Skeletal muscle cell (primary cell): ENCODE results near the gene CTSZ.
"Not testable (repeated sequence)": the region's sequence is repeated elsewhere in the genome, so short reads cannot be mapped to it uniquely, and the experiment has no call there.

Experiments
- DNase-seq: peaks from one replicate; pipeline ENCODE4 v3.0.0-alpha.2; 2010; ENCODE audit warnings: low read depth
- H3K4me3 ChIP-seq: 2 replicates; pipeline ENCODE4 v1.5.1; 2011; ENCODE audit warnings: low read depth, mild to moderate bottlenecking, control low read depth, low read length, moderate library complexity

The CTSZ gene

DNA sequence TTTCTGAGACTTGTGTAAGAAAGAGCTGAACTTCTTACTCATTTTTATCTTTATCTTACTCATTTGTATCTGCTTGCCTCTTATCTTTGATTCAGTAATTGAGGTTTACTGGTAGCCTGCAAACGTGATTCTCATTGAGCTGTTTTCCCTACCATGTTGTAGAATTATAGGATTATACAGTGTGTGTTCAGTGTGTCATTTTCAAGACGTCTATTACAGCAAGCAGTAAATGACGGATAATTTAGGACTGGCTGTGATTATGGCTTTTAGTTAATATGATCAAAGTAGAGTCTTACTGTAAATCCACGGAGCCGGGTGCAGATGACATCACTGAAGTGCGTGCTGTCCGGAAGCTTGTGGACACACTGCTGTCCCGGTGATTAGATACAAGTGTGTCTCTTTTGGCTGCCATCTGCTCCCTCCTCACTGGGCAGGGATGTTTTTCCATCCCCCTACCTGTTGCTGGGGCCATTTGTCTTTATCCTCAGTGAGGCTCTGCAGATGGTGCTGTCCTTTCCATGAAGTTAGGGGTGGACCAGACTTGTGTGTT lies 20.0 kb downstream of the CTSZ start:
- H3K4me3 ChIP-seq: no peak overlapping the region
- DNase-seq: no peak

GRCh38 chr20:58986286-58986967 lies 20.6 kb downstream of the CTSZ start:
- no peak overlapping the region for H3K4me3 ChIP-seq
- no peak for DNase-seq

DNA sequence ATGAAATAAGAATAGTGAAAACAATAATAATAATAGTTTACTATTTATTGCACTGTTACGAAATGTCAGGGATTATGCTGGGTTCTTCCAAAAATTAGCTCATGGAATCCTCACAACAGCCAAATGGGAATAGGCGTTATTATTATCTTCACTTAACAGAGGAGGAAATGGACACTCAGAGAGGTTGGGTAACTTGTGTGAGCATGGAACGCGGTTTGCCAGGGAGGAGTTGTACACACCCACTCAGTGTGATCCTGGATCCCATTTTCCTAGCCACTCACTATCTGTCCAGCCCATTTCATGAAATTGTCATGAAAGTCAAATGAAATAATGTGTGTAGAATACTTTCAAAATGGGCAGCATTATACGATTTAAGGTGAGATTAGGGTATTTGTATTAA lies 21.4 kb downstream of the CTSZ start:
- DNase-seq: no peak

GRCh38 chr20:58984691-58985090 lies 22.4 kb downstream of the CTSZ start:
- DNase-seq: no peak
- H3K4me3 ChIP-seq: no peak overlapping the region

More for the DNA sequence above, 21.4 kb downstream of the CTSZ start:
- no peak overlapping the region for H3K4me3 ChIP-seq

GRCh38 chr20:58983115-58983468 lies 24.0 kb downstream of the CTSZ start:
- not testable (repeated sequence) for DNase-seq, H3K4me3 ChIP-seq

DNA sequence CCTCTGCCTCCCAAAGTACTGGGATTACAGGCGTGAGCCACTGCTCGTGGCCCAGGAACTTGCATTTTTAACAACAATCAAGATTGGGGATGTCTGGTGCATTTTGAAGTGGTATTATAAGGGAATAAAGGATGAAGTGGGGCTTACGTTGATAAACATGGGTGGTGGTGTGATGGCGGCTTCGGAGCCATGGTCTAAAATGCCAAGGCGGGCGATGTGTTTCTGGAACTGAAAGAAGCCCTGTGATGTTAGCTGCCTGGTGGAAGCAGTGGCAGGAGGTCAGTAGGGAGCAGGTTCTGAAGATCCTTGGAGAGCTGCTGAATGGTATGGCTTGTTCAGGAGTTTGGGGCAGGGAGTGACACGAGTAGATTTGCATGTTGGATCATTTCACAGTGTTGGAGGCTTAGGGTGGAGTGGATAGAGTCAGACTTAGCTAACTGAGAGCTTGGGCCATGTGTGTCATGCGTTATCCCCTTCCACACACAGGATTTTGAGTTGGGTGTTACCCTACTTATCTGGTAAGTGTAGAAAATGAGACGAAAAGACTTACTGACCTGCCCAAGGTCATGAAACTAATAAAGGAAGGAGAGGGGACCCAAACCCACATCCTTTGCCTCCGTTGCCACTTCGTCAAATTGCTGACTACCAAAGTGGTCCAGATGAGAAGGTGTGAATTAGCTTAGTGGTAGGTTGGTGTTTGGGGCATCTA lies 24.5 kb downstream of the CTSZ start:
- peak overlapping the region; percentile 78 for H3K4me3 ChIP-seq
- no peak for DNase-seq

GRCh38 chr20:58981628-58982364 lies 25.3 kb downstream of the CTSZ start:
- peak overlapping the region; percentile 78 for H3K4me3 ChIP-seq
- DNase-seq: no peak

DNA sequence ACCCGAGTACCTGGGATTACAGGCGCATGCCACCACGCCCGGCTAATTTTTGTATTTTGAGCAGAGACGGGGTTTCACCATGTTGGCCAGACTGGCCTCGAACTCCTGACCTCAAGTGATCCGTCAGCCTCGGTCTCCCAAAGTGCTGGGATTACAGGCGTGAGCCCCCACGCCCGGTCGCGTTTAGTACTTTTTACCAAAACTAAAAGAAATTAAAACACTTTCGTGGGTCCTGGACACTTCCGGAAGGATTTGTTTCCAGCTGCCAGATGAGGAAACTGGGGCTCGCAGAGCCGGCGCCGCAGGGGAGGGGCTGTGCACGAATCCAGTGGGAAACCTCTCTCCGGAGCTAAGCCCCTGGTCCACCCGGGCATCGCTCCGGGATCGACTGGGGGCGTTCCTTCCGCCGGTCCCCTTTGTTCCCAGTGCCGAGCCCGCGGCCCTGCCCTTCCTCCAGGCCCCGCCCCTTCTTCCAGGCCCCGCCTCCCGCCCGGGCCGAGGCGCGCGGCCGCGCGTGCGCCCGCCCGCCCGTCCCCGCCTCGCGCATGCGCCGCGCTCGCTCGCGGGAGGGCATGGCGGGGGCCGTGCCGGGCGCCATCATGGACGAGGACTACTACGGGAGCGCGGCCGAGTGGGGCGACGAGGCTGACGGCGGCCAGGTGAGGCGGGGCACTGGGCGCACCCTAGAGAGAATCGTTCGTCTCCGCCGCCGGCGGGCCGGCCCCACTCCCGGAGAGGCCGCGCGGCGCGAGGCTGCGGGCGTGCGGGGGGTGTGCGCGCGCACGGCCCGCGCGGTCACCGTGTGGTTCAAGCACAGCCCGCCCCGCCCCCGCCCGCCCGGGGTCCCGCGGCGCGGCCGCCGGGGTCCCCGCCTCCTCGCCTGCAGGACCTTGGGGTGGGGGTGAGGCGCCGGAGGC lies 26.1 kb downstream of the CTSZ start, which contains the start of gene NELFCD:
NELFCD (plus strand) TSS at position 546 of the 917 bp plus-strand sequence; CDS start at position 600, 54 bp downstream.
- peak; percentile 21 for DNase-seq

GRCh38 chr20:58978351-58979190 lies 28.5 kb downstream of the CTSZ start:
- H3K4me3 ChIP-seq: no peak overlapping the region
- no peak for DNase-seq

More for the DNA sequence above, 26.1 kb downstream of the CTSZ start, which contains the start of gene NELFCD:
- H3K4me3 ChIP-seq: peak within 1 kb of the TSS; percentile 78

DNA sequence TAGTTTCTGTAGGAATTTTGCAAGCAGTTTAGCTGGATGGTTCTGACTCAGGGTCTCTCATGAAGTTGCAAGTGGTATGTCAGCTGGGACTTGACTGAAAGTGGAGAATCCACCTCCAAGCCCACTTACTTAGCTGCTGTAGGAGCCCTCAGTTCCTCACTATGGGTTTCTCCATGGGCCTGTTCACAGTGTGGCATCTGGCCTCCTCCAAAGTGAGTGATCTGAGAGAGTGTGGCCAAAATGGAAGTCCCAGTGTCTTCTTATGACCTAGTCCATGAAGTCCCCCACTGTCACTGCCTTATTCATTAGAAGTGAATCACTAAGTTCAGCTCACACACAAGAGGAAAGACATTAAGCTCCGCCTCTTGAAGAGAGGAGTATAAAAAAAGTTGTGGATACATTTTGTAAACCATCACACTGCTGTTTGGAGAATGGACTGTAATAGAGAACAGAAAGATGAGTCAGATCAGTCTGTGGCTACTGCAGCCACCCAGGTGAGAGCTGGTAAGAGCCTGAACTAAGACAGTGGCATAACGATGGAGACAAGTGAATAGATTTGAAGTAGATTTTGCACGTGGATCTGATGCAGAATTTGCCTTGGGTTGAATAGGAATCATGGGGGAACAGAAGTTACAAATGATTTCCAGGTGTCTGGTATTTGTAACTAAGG lies 30.9 kb downstream of the CTSZ start:
- no peak for DNase-seq

DNA sequence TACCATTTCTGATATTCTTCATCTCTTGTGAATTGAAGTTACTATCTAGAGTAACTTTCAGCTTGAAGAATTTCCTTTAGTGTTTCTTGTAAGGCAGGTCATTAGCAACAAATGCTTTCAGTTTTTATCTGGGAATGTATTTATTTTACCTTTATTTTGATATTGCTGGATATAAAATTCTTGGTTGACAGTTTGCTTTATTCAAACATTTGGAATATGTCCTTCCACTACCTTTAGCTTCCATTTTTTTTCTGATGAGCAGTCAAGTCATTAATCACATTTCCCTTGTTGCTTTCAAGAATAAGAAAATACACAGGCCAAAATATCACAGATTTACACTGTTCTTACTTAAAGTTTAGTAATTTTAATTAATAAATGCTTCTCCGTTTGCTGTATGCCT lies 31.7 kb downstream of the CTSZ start:
- no peak overlapping the region for H3K4me3 ChIP-seq
- no peak for DNase-seq

More for the DNA sequence above, 30.9 kb downstream of the CTSZ start:
- no peak overlapping the region for H3K4me3 ChIP-seq

GRCh38 chr20:58973866-58974265 lies 33.2 kb downstream of the CTSZ start:
- no peak for DNase-seq
- no peak overlapping the region for H3K4me3 ChIP-seq

DNA sequence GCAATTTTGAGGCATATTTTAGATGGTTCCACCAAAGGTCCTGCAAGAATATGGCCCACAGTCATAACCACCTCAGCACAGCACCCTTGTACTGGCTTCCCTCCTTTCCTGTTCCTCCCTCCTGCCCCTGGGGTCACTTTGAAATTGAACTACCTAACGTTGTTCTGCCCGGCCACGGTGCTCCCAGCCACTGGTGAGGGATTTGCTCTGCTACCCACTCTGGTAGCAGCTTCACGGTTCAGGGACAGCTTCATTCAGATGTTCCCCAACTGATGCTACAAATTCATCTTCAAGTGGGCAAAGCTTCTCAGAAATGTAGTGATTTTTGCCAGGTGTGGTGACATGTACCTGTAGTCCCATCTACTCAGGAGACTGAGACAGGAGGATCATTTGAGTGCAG lies 33.9 kb downstream of the CTSZ start:
- DNase-seq: no peak
- no peak overlapping the region for H3K4me3 ChIP-seq

- no peak overlapping the region for H3K4me3 ChIP-seq
- DNase-seq: no peak
These were observed 35.6 kb downstream of the CTSZ start for GRCh38 chr20:58971429-58971828.

GRCh38 chr20:58970146-58970545 lies 36.9 kb downstream of the CTSZ start:
- DNase-seq: no peak
- no peak overlapping the region for H3K4me3 ChIP-seq

GRCh38 chr20:58969439-58969838 lies 37.6 kb downstream of the CTSZ start:
- H3K4me3 ChIP-seq: no peak overlapping the region
- DNase-seq: no peak

DNA sequence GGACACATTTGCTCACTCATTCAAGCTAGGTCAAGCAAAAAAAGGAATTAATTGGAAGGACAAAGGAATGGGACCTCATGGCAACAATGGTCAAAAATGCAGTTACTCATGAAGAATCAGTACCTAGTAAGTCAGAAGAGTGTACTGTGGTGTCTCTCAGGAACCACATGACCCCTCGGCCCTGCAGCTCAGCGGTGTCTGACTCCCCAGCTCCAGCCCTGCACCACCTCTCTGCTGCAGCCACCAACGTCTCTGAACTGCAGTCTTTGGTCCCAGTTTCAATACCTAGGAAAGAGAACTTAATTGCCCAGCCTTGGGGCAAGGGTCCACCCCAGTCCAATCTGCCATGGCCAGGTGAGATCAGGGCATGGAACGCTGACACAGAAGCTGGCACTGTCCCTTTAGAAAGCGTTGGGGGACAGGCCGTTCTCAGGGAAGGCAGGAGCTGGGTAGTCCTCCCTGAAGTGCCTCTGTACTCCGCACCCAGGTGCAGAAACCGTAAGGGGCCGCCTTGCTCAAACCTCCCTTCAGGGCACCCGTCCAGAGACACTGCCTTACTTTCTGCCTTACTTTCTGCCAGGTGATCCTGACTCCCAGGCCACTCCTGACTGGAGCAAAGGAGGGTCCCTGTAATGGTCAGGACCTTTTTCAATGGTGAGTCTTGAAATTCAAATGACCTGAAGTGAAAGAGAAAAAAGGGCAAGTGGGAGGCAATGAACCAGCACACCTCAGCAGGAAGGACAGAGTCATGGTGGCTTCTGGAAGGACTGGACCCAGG lies 39.2 kb downstream of the CTSZ start:
- no peak overlapping the region for H3K4me3 ChIP-seq
- no peak for DNase-seq
